Activated CD8-positive, alpha-beta memory T cell treated with anti-CD3 and anti-CD28 coated beads for 48 hours (primary cell): Measurements from ENCODE around the gene CADM1.

Source experiments
- DNase-seq, 3 experiments: peaks; one replicate each; pipeline ENCODE4 v3.0.0-alpha.2; 2020; ENCODE audit warnings: low read depth in 2 of 3, low spot score in 2 of 3

Gene CADM1

GRCh38 chr11:115504276-115505158 is at the start of gene CADM1:
TSS of gene CADM1 (minus strand) at chr11:115504415.
- peak in 2 of 3 experiments; percentile 31 to 49 for DNase-seq

- DNase-seq = no peak
These were observed 48.7 kb upstream of the CADM1 start for GRCh38 chr11:115552773-115553438.

GRCh38 chr11:115552151-115552772 is 48.0 kb upstream of the CADM1 start:
- DNase-seq = no peak

GRCh38 chr11:115550291-115551059 is 46.3 kb upstream of the CADM1 start:
- no peak for DNase-seq

GRCh38 chr11:115548878-115549528 is 44.8 kb upstream of the CADM1 start:
- DNase-seq = no peak

- DNase-seq = no peak
These were observed 41.5 kb upstream of the CADM1 start for GRCh38 chr11:115545581-115546210.

GRCh38 chr11:115544422-115544948 is 40.3 kb upstream of the CADM1 start:
- no peak for DNase-seq

- DNase-seq = no peak
These were observed 37.3 kb upstream of the CADM1 start for GRCh38 chr11:115541518-115541917.

GRCh38 chr11:115539844-115540243 is 35.6 kb upstream of the CADM1 start:
- no peak for DNase-seq

- no peak for DNase-seq
These were observed 31.6 kb upstream of the CADM1 start for GRCh38 chr11:115535781-115536180.

- DNase-seq = no peak
These were observed 26.5 kb upstream of the CADM1 start for GRCh38 chr11:115530752-115531151.

GRCh38 chr11:115528225-115528624 is 24.0 kb upstream of the CADM1 start:
- no peak for DNase-seq

- DNase-seq = no peak
These were observed 23.4 kb upstream of the CADM1 start for GRCh38 chr11:115527534-115528125.

GRCh38 chr11:115525531-115526006 is 21.4 kb upstream of the CADM1 start:
- no peak for DNase-seq

- DNase-seq = no peak
These were observed 20.4 kb upstream of the CADM1 start for GRCh38 chr11:115524572-115524971.

- DNase-seq = no peak
These were observed 19.6 kb upstream of the CADM1 start for GRCh38 chr11:115523727-115524399.

GRCh38 chr11:115522302-115522701 is 18.1 kb upstream of the CADM1 start:
- DNase-seq = no peak

GRCh38 chr11:115521825-115522224 is 17.6 kb upstream of the CADM1 start:
- no peak for DNase-seq
